Peyer's patch (tissue), 4 donors: ENCODE measurements around the gene FRMD4A. TPM values are rescaled to one million over a fixed set of nuclear protein-coding genes. Genes with fewer than 3 reads are reported as not detected.

Source experiments
- DNase-seq, 3 donors: peaks; one replicate each; pipeline ENCODE4 v3.0.0-alpha.2; 2017 to 2019
- H3K27ac ChIP-seq, 4 donors: fragments of 200-600 bp; sonication (generic); one replicate each; pipeline ENCODE4 v1.5.1; 2016 to 2019
- H3K27me3 ChIP-seq, 2 donors: fragments of 200-600 bp; sonication (generic); one replicate each; pipeline ENCODE4 v1.5.1; 2019
- H3K36me3 ChIP-seq, 3 donors: fragments of 200-600 bp; sonication (generic); one replicate each; pipeline ENCODE4 v1.5.1; 2016 to 2019
- H3K4me1 ChIP-seq, 4 donors: fragments of 200-600 bp; sonication (generic); one replicate each; pipeline ENCODE4 v1.5.1; 2016 to 2019
- H3K4me3 ChIP-seq, 4 donors: fragments of 200-600 bp; sonication (generic); 1 replicate in 3 of 4; 2 replicates in 1 of 4; pipeline ENCODE4 v1.5.1; 2016 to 2019; ENCODE audit warnings: mild to moderate bottlenecking in 1 of 4
- H3K9me3 ChIP-seq, 4 donors: fragments of 200-600 bp; sonication (generic); one replicate each; pipeline ENCODE4 v1.5.1; 2016 to 2019; ENCODE audit warnings: mild to moderate bottlenecking in 1 of 4
- CTCF ChIP-seq, 6 experiments: fragments of 450-650 bp in 4 of 6; fragments of 200-600 bp in 2 of 6; sonication (generic) in 1 of 6; IDR thresholded peaks; one replicate each; pipeline ENCODE4 v1.5.1; 2017 to 2019; ENCODE audit warnings: antibody characterized with exemption in 6 of 6, mild to moderate bottlenecking in 3 of 6, moderate library complexity in 1 of 6
- POLR2A ChIP-seq, 2 donors: fragments of 450-650 bp; IDR thresholded peaks; one replicate each; pipeline ENCODE4 v1.5.1; 2017; ENCODE audit warnings: antibody characterized with exemption in 2 of 2, mild to moderate bottlenecking in 2 of 2, moderate library complexity in 2 of 2
- total RNA-seq, 4 donors: library from RNA; depleted of rRNA; stranded (reverse); fragments of >200 nt; gene quantifications; one replicate each; pipeline ENCODE4 v1.1.0, GENCODE V29; 2016

The FRMD4A gene
- total RNA-seq, 4 donors from 2014 or later = 3.0 to 47.9 (median 5.9) TPM

- Histone ChIP-seq H3K36me3 (no peaks in the 10 kb centered on the region), H3K9me3 (no peaks in the 10 kb centered on the region), H3K27ac (no peak overlapping the region), H3K27me3 (no peaks in the 10 kb centered on the region), H3K4me1 (no peaks in the 10 kb centered on the region), H3K4me3 (no peak overlapping the region)
- DNase-seq = no peak
- TF ChIP-seq CTCF (IDR thresholded peaks at IDR 0.05) = no peak
- no peak for TF ChIP-seq POLR2A (IDR thresholded peaks at IDR 0.05)
These were observed 589.3 kb downstream of the FRMD4A start for GRCh38 chr10:13741438-13741837.

GRCh38 chr10:13740461-13740860 lies 590.3 kb downstream of the FRMD4A start:
- H3K27me3 ChIP-seq = no peaks in the 10 kb centered on the region
- no peaks in the 10 kb centered on the region for H3K9me3 ChIP-seq
- H3K27ac ChIP-seq = no peak overlapping the region
- TF ChIP-seq CTCF (IDR thresholded peaks at IDR 0.05) (no peak), POLR2A (IDR thresholded peaks at IDR 0.05) (no peak)
- H3K4me1 ChIP-seq = no peaks in the 10 kb centered on the region
- no peak overlapping the region for H3K4me3 ChIP-seq
- DNase-seq = no peak
- H3K36me3 ChIP-seq = no peaks in the 10 kb centered on the region

GRCh38 chr10:13739183-13739582 lies 591.5 kb downstream of the FRMD4A start:
- Histone ChIP-seq H3K9me3 (no peaks in the 10 kb centered on the region), H3K27me3 (no peaks in the 10 kb centered on the region), H3K4me3 (no peak overlapping the region), H3K36me3 (no peaks in the 10 kb centered on the region), H3K27ac (no peak overlapping the region), H3K4me1 (no peaks in the 10 kb centered on the region)
- no peak for DNase-seq
- TF ChIP-seq POLR2A (IDR thresholded peaks at IDR 0.05) (no peak), CTCF (IDR thresholded peaks at IDR 0.05) (no peak)

- no peaks in the 10 kb centered on the region for H3K9me3 ChIP-seq
- no peaks in the 10 kb centered on the region for H3K4me1 ChIP-seq
- TF ChIP-seq CTCF (IDR thresholded peaks at IDR 0.05) (no peak), POLR2A (IDR thresholded peaks at IDR 0.05) (no peak)
- H3K27me3 ChIP-seq = no peaks in the 10 kb centered on the region
- no peak overlapping the region for H3K4me3 ChIP-seq
- no peaks in the 10 kb centered on the region for H3K36me3 ChIP-seq
- DNase-seq = no peak
- no peak overlapping the region for H3K27ac ChIP-seq
These were observed 594.2 kb downstream of the FRMD4A start for GRCh38 chr10:13736506-13736905.

GRCh38 chr10:13734151-13734550 lies 596.6 kb downstream of the FRMD4A start:
- H3K9me3 ChIP-seq = no peaks in the 10 kb centered on the region
- no peak overlapping the region for H3K27ac ChIP-seq
- no peaks in the 10 kb centered on the region for H3K27me3 ChIP-seq
- TF ChIP-seq POLR2A (IDR thresholded peaks at IDR 0.05) = no peak
- no peak for TF ChIP-seq CTCF (IDR thresholded peaks at IDR 0.05)
- no peaks in the 10 kb centered on the region for H3K4me1 ChIP-seq
- H3K36me3 ChIP-seq = no peaks in the 10 kb centered on the region
- no peak for DNase-seq
- no peak overlapping the region for H3K4me3 ChIP-seq

GRCh38 chr10:13733071-13733470 lies 597.7 kb downstream of the FRMD4A start:
- no peak overlapping the region for H3K27ac ChIP-seq
- no peaks in the 10 kb centered on the region for H3K27me3 ChIP-seq
- H3K36me3 ChIP-seq = no peaks in the 10 kb centered on the region
- DNase-seq = no peak
- H3K4me3 ChIP-seq = no peak overlapping the region
- TF ChIP-seq CTCF (IDR thresholded peaks at IDR 0.05) = no peak
- TF ChIP-seq POLR2A (IDR thresholded peaks at IDR 0.05) = no peak
- no peaks in the 10 kb centered on the region for H3K4me1 ChIP-seq
- H3K9me3 ChIP-seq = no peaks in the 10 kb centered on the region
